Measurements from ENCODE around the gene MRPL33. TPM values are rescaled to one million over a fixed set of nuclear protein-coding genes. Genes with fewer than 3 reads are reported as not detected.
"Not testable (repeated sequence)": the region's sequence is repeated elsewhere in the genome, so short reads cannot be mapped to it uniquely, and the experiment has no call there.

MRPL33 gene
- total and polyA plus RNA-seq, 4 donors = 85.0 to 347 (median 184) TPM

DNA sequence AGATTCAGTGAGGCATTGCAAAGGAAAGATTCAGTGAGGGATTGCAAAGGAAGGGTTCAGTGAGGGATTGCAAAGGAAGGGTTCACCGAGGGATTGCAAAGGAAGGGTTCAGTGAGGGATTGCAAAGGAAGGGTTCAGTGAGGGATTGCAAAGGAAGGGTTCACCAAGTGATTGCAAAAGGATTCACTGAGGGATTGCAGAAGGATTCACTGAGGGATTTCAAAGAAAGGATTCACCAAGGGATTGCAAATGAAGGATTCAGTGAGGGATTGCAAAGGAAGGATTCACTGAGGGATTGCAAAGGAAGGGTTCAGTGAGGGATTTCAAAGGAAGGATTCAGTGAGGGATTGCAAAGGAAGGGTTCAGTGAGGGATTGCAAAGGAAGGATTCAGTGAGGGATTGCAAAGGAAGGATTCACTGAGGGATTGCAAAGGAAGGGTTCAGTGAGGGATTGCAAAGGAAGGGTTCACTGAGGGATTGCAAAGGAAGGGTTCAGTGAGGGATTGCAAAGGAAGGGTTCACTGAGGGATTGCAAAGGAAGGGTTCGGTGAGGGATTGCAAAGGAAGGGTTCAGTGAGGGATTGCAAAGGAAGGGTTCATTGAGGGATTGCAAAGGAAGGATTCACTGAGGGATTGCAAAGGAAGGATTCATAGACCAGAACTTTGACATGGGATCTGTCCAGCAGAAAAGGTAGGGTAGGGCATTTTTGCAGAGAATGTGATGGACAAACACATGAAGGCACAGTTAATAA, 22.5 kb upstream of the MRPL33 start:
- H3K4me1 ChIP-seq (ENCODE audit: control insufficient read depth in 1 of 2, insufficient read depth in 2 of 2, low read length in 2 of 2); H3K9me3 ChIP-seq (ENCODE audit: control insufficient read depth, low read length); H3K27ac ChIP-seq (ENCODE audit: low read depth in 1 of 2, low read length in 2 of 2); H3K27me3 ChIP-seq (ENCODE audit: control insufficient read depth in 1 of 2, insufficient read depth in 2 of 2, low read length in 1 of 2); DNase-seq; H3K4me3 ChIP-seq (ENCODE audit: low read length in 2 of 2); H3K36me3 ChIP-seq (ENCODE audit: control insufficient read depth in 1 of 2, insufficient read depth in 2 of 2, low read length in 1 of 2); intact Hi-C loops (cut with DNase I); ATAC-seq (ENCODE audit: low FRiP score): not testable (repeated sequence)
- WGBS, 2 donors = 92% methylated on average over 2 of the region's 2 CpGs

DNA sequence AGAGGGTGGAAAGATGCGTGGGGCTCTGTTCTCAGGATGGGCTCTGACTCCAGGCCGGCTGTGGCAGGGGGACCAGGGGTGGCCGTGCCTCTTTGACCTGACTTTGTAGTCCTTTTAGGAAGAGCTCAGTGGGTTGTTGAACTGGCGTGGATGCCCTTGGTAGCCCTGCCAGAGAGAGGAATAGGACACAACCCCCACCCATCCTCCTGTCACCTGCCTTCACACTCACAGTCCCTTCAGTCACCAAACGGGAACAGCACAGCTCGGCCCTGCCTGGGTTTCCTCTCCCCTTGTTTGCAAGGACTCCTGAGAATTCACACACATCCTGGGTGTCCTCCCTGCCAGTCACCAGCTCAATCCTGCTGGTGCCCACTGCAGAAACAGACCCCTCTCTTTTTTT, 20.1 kb upstream of the MRPL33 start:
- Histone ChIP-seq H3K27ac (ENCODE audit: low read depth in 1 of 2, low read length in 2 of 2) (no peak overlapping the region), H3K27me3 (ENCODE audit: control insufficient read depth in 1 of 2, insufficient read depth in 2 of 2, low read length in 1 of 2) (no peaks in the 10 kb centered on the region), H3K4me1 (ENCODE audit: control insufficient read depth in 1 of 2, insufficient read depth in 2 of 2, low read length in 2 of 2) (no peaks in the 10 kb centered on the region), H3K9me3 (ENCODE audit: control insufficient read depth, low read length) (no peaks in the 10 kb centered on the region), H3K36me3 (ENCODE audit: control insufficient read depth in 1 of 2, insufficient read depth in 2 of 2, low read length in 1 of 2) (no peaks in the 10 kb centered on the region), H3K4me3 (ENCODE audit: low read length in 2 of 2) (no peak overlapping the region)
- 92 to 95% methylated on average over 6 of the region's 6 CpGs for WGBS, 2 donors
- intact Hi-C loops (cut with DNase I) = loop anchor here in 1 of 2 donors (5.0 kb wide), 1 partner anchor 646 kb away; no protein-coding TSS in a partner anchor
- DNase-seq (no peak), ATAC-seq (ENCODE audit: low FRiP score) (no peak)

DNA sequence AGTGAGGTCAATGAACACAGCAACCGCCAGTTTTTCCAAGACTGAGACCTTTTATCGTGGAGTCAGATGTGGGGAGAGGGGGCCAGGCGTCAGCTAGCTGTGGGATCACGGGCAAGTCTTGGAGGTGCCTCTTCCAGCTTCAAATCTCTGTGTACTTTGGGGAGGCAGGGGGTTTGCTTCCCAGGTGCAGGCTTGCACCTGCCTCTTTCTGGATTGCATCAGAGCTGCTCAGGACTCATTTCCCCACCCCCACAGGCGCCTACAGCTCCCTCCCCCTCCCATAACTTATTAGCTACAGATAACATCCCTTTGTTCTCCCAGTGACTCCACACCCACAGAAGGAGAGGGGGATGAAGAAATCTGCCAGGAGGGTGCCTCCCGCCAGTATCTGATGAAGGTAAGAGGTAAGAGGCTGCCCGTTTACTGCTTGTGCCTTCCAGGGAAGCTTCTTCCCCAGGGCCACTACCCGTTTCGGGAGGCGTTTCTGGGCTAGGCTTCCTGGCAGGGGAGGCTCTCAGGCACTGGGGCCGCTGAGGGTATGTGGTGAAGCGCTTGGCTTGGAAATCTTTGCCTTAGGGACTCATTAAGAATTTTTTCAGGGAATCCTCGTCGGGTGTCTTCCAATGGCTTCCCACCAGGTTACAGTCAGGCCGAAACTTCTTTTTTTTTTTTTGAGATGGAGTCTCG, 18.8 kb upstream of the MRPL33 start:
- H3K36me3 ChIP-seq (ENCODE audit: control insufficient read depth in 1 of 2, insufficient read depth in 2 of 2, low read length in 1 of 2) = no peaks in the 10 kb centered on the region
- 89 to 90% methylated on average over 16 of the region's 16 CpGs for WGBS, 2 donors
- no peak overlapping the region for H3K4me3 ChIP-seq (ENCODE audit: low read length in 2 of 2)
- no peaks in the 10 kb centered on the region for H3K27me3 ChIP-seq (ENCODE audit: control insufficient read depth in 1 of 2, insufficient read depth in 2 of 2, low read length in 1 of 2)
- H3K4me1 ChIP-seq (ENCODE audit: control insufficient read depth in 1 of 2, insufficient read depth in 2 of 2, low read length in 2 of 2) = no peaks in the 10 kb centered on the region
- DNase-seq (no peak), ATAC-seq (ENCODE audit: low FRiP score) (no peak)
- intact Hi-C loops (cut with DNase I) = loop anchor here in 1 of 2 donors (5.0 kb wide), 1 partner anchor 645 kb away; no protein-coding TSS in a partner anchor
- no peak overlapping the region for H3K27ac ChIP-seq (ENCODE audit: low read depth in 1 of 2, low read length in 2 of 2)
- H3K9me3 ChIP-seq (ENCODE audit: control insufficient read depth, low read length) = no peaks in the 10 kb centered on the region

DNA sequence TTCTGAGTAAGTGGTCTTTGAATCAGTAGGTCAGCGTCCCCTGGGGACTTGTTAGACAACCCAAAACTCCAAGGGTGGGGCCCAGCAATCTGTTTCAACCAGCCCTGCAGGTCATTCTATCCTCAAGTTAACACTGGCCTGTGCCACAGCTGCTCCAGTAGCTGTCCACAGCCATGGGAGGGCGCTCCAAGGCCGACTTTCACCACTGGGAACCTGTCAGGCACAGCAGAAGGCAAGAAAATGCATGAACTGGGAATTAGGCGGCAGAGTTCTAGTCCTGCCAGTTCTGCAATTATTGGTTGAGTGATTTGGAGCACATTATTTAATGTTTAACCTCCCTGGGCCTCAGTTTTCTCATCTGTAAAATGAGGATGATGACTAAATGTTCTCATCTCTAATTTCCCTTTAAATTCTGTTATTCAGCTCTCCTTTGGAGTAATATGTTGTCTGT, 17.4 kb upstream of the MRPL33 start:
- Histone ChIP-seq H3K9me3 (ENCODE audit: control insufficient read depth, low read length) (no peaks in the 10 kb centered on the region), H3K27me3 (ENCODE audit: control insufficient read depth in 1 of 2, insufficient read depth in 2 of 2, low read length in 1 of 2) (no peaks in the 10 kb centered on the region), H3K4me1 (ENCODE audit: control insufficient read depth in 1 of 2, insufficient read depth in 2 of 2, low read length in 2 of 2) (no peaks in the 10 kb centered on the region), H3K4me3 (ENCODE audit: low read length in 2 of 2) (no peak overlapping the region), H3K36me3 (ENCODE audit: control insufficient read depth in 1 of 2, insufficient read depth in 2 of 2, low read length in 1 of 2) (no peaks in the 10 kb centered on the region), H3K27ac (ENCODE audit: low read depth in 1 of 2, low read length in 2 of 2) (no peak overlapping the region)
- 43 to 45% methylated on average over 4 of the region's 4 CpGs for WGBS, 2 donors
- ATAC-seq (ENCODE audit: low FRiP score) (peak; percentile 85), DNase-seq (peak; percentile 89 to 92)
- intact Hi-C loops (cut with DNase I) = loop anchor here in 1 of 2 donors (5.0 kb wide), 1 partner anchor 643 kb away; no protein-coding TSS in a partner anchor

DNA sequence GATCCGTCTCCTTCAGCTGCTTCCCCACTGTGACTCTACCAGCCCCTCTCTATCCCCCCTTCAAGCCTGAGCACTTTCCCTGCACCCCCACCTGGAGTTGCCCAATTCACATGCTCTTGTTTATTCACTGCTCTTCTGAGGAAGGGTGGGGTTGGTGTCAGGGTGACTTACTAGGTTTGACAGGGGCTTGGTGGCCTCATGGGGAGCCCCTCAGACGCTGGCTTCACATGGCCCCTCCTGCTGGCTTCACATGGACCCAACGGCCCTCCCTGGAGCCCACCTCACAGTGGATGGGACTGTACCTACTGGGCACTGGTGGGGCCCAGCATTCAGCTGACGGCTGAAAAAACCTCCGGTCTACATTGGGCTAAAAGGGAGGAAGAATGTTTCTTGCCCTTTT, 16.7 kb upstream of the MRPL33 start:
- Histone ChIP-seq H3K36me3 (ENCODE audit: control insufficient read depth in 1 of 2, insufficient read depth in 2 of 2, low read length in 1 of 2) (no peaks in the 10 kb centered on the region), H3K9me3 (ENCODE audit: control insufficient read depth, low read length) (no peaks in the 10 kb centered on the region), H3K27ac (ENCODE audit: low read depth in 1 of 2, low read length in 2 of 2) (no peak overlapping the region), H3K27me3 (ENCODE audit: control insufficient read depth in 1 of 2, insufficient read depth in 2 of 2, low read length in 1 of 2) (no peaks in the 10 kb centered on the region), H3K4me1 (ENCODE audit: control insufficient read depth in 1 of 2, insufficient read depth in 2 of 2, low read length in 2 of 2) (no peaks in the 10 kb centered on the region), H3K4me3 (ENCODE audit: low read length in 2 of 2) (no peak overlapping the region)
- intact Hi-C loops (cut with DNase I) = loop anchor here in 1 of 2 donors (5.0 kb wide), 2 partner anchors 642 to 697 kb away; no protein-coding TSS in a partner anchor
- DNase-seq (no peak), ATAC-seq (ENCODE audit: low FRiP score) (no peak)
- WGBS, 2 donors = 86 to 93% methylated on average over 5 of the region's 5 CpGs

DNA sequence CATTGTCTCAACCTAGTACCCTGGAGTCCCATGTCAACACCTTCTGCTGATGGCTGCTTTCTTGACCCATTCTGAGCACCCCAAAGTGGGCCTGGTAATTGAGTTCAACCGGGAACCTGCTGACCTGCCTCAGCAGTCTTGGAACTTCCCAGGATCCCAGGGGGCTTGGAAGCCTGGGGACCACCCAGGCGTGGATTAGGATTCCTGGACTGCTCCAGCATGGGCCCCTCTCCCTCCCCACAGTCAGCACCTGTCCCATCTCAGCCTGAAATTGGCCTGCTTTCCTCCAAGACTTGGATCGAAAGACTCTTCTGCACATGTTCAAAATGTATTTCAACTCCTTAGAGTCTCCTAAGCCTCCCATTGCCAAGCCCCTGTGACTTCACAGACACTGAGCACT, 15.4 kb upstream of the MRPL33 start:
- no peaks in the 10 kb centered on the region for H3K9me3 ChIP-seq (ENCODE audit: control insufficient read depth, low read length)
- WGBS, 2 donors = 92 to 96% methylated on average over 3 of the region's 3 CpGs
- DNase-seq (no peak), ATAC-seq (ENCODE audit: low FRiP score) (no peak)
- no peaks in the 10 kb centered on the region for H3K36me3 ChIP-seq (ENCODE audit: control insufficient read depth in 1 of 2, insufficient read depth in 2 of 2, low read length in 1 of 2)
- no peaks in the 10 kb centered on the region for H3K27me3 ChIP-seq (ENCODE audit: control insufficient read depth in 1 of 2, insufficient read depth in 2 of 2, low read length in 1 of 2)
- no peak overlapping the region for H3K27ac ChIP-seq (ENCODE audit: low read depth in 1 of 2, low read length in 2 of 2)
- intact Hi-C loops (cut with DNase I) = loop anchor here in 1 of 2 donors (5.0 kb wide), 1 partner anchor 696 kb away; no protein-coding TSS in a partner anchor
- H3K4me3 ChIP-seq (ENCODE audit: low read length in 2 of 2) = no peak overlapping the region
- no peaks in the 10 kb centered on the region for H3K4me1 ChIP-seq (ENCODE audit: control insufficient read depth in 1 of 2, insufficient read depth in 2 of 2, low read length in 2 of 2)

DNA sequence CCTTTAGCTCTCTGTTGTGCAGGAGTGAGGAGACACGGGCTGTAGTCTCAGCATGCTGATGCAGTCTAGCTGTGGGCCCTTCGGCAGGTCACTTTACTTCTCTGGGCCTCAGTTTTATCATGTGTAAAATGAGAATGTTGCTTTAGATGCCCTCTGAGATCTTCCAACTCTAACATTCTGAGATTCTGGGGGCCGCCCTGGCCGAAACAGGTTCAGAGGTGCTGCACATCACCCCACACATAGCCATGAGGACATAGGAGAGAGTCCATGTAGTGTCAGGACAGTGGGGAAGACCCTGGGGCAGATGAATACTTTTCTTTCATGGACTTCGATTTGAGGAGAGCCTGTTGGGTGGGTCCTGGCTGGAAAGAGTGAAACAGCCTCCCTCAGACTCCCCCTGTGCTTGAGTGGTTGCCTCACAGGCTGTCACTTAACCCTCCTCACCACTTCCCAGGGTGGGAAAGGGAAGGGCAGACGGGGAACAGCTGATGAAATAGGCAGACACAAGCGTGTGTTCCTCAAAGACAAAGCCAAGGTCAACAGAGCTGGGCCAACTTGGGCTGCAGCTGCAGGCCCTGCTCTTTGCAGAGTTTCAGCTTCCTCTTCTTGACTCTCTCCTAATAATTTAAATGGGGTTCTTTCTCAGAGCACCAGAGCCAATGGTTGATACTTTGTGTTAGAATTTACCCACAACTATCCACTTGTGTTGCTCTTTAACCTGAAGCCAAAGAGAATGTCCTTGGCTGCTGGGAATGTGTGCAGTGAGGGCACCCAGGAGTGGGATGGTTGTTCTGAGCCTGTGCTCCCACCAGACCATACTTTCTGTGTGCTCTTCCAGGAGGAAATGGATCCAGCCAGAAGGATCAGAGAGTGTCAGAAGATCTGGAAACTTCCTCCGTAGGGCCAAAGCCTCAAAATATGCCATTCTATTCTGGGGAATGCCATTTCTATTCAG, 14.7 kb upstream of the MRPL33 start:
- ATAC-seq (ENCODE audit: low FRiP score) (peak; percentile 72), DNase-seq (peak in 1 of 2 donors; percentile 84)
- H3K4me3 ChIP-seq (ENCODE audit: low read length in 2 of 2) = no peak overlapping the region
- whole genome bisulfite sequencing, 2 donors = 49 to 51% methylated on average over 8 of the region's 8 CpGs
- no peaks in the 10 kb centered on the region for H3K9me3 ChIP-seq (ENCODE audit: control insufficient read depth, low read length)
- intact Hi-C loops (cut with DNase I) = loop anchor here in 1 of 2 donors (5.0 kb wide), 1 partner anchor 695 kb away; no protein-coding TSS in a partner anchor
- no peaks in the 10 kb centered on the region for H3K27me3 ChIP-seq (ENCODE audit: control insufficient read depth in 1 of 2, insufficient read depth in 2 of 2, low read length in 1 of 2)
- H3K36me3 ChIP-seq (ENCODE audit: control insufficient read depth in 1 of 2, insufficient read depth in 2 of 2, low read length in 1 of 2) = no peaks in the 10 kb centered on the region
- peak overlapping the region in 1 of 2 donors; percentile 67 for H3K27ac ChIP-seq (ENCODE audit: low read depth in 1 of 2, low read length in 2 of 2)
- H3K4me1 ChIP-seq (ENCODE audit: control insufficient read depth in 1 of 2, insufficient read depth in 2 of 2, low read length in 2 of 2) = no peaks in the 10 kb centered on the region
